Stimulated activated CD4-positive, alpha-beta T cell treated with anti-CD3 and anti-CD28 coated beads, Interleukin-1b, Interleukin-23, amount 100 ng/mL, for 24 hours (primary cell): Measurements from ENCODE around the gene CDH5.

Experiments used
- DNase-seq, 4 experiments: peaks; one replicate each; pipeline ENCODE4 v3.0.0-alpha.2; 2020; ENCODE audit warnings: low read depth in 4 of 4, low spot score in 1 of 4

Gene CDH5

GRCh38 chr16:66416136-66416535, 49.6 kb downstream of the CDH5 start:
- no peak for DNase-seq

GRCh38 chr16:66416939-66417700, 50.6 kb downstream of the CDH5 start:
- DNase-seq = no peak

- no peak for DNase-seq
These were observed 51.9 kb downstream of the CDH5 start for GRCh38 chr16:66418165-66418962.

- no peak for DNase-seq
These were observed 53.0 kb downstream of the CDH5 start for GRCh38 chr16:66419527-66419926.

GRCh38 chr16:66420396-66420795, 53.9 kb downstream of the CDH5 start:
- no peak for DNase-seq

GRCh38 chr16:66421891-66422290, 55.4 kb downstream of the CDH5 start:
- DNase-seq = no peak

GRCh38 chr16:66422366-66422765, 55.9 kb downstream of the CDH5 start:
- DNase-seq = no peak

- DNase-seq = no peak
These were observed 56.7 kb downstream of the CDH5 start for GRCh38 chr16:66423177-66423576.

GRCh38 chr16:66425651-66426050, 59.2 kb downstream of the CDH5 start:
- DNase-seq = no peak

- no peak for DNase-seq
These were observed 59.9 kb downstream of the CDH5 start for GRCh38 chr16:66426112-66427035.

GRCh38 chr16:66427036-66427860, 60.8 kb downstream of the CDH5 start, which contains the start of gene BEAN1:
BEAN1 (plus strand) TSS chr16:66427295; CDS start chr16:66437677, 10,382 bp downstream.
- DNase-seq = no peak

GRCh38 chr16:66427871-66428681, 61.6 kb downstream of the CDH5 start:
- DNase-seq = no peak

- no peak for DNase-seq
These were observed 62.3 kb downstream of the CDH5 start for GRCh38 chr16:66428682-66429251.

- no peak for DNase-seq
These were observed 62.9 kb downstream of the CDH5 start for GRCh38 chr16:66429290-66429962.

- no peak for DNase-seq
These were observed 63.7 kb downstream of the CDH5 start for GRCh38 chr16:66430214-66430613.

GRCh38 chr16:66431760-66432159, 65.3 kb downstream of the CDH5 start:
- no peak for DNase-seq

GRCh38 chr16:66432429-66432828, 65.9 kb downstream of the CDH5 start:
- DNase-seq = no peak

- DNase-seq = no peak
These were observed 68.3 kb downstream of the CDH5 start for GRCh38 chr16:66434619-66435430.
